Effector memory CD8-positive, alpha-beta T cell (primary cell): Measurements from ENCODE around the gene BTBD16.

Source experiments
- ATAC-seq: fragments of 150-1000 bp; cut with Tn5 transposase; replicated peaks from 2 replicates; pipeline ENCODE4 v1.10.0; 2021; ENCODE audit warnings: mild to moderate bottlenecking, moderate library complexity
- DNase-seq, 3 experiments: peaks; one replicate each; pipeline ENCODE4 v3.0.0; 2021
- H3K27ac Mint-ChIP-seq, 2 donors: one replicate each; pipeline ENCODE4 v1.8.0; 2022; ENCODE audit warnings: mild to moderate bottlenecking in 2 of 2, mixed read lengths in 2 of 2, moderate library complexity in 2 of 2
- H3K27me3 Mint-ChIP-seq, 2 donors: one replicate each; pipeline ENCODE4 v1.8.0; 2022; ENCODE audit warnings: mixed read lengths in 2 of 2
- H3K36me3 Mint-ChIP-seq: one replicate; pipeline ENCODE4 v1.8.0; 2022; ENCODE audit warnings: mild to moderate bottlenecking, moderate library complexity, mixed read lengths; ENCODE audit not compliant: insufficient read depth
- H3K4me1 Mint-ChIP-seq, 2 donors: one replicate each; pipeline ENCODE4 v1.8.0; 2022; ENCODE audit warnings: low read depth in 2 of 2, mixed read lengths in 2 of 2
- H3K4me3 Mint-ChIP-seq, 2 donors: one replicate each; pipeline ENCODE4 v1.8.0; 2022; ENCODE audit warnings: mild to moderate bottlenecking in 2 of 2, mixed read lengths in 2 of 2, moderate library complexity in 2 of 2
- H3K9me3 Mint-ChIP-seq, 2 donors: one replicate each; pipeline ENCODE4 v1.8.0; 2022; ENCODE audit warnings: mixed read lengths in 2 of 2

The BTBD16 gene

DNA sequence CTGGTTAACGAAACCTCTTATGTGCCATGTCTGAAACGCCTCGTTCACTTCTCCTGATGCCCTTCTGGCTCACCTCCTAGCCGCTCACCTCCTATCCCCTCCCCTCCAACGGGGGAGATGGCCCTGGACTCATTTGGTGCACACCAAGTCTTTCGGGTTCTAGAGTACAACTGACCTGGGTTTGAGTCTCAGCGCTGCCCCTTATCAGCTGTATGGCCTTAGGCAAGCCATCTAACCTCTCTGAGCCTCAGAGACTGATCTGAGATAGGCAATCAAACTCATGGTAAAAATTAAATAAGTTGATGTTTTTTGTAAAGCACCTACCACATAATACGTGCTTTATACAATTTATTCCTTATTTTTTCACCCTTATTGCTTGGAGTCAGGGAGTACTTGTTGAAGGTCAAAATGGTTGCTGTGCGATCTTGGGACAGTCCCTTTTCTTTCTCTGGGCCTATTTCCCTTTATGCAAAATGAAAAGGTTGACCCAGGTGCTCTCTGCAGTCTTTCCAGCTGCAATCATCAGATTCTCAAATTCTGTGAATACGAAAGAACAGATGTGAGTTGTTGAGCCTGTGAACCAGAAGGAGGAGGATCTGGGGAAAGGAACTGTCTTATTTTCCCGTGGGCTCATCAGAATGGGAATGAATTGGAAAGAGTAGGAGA is 72.2 kb downstream of the BTBD16 start:
- DNase-seq, result no peak
- peaks cover 2% of the 10 kb centered on the region for H3K36me3 Mint-ChIP-seq
- no peak overlapping the region for H3K4me3 Mint-ChIP-seq
- H3K27me3 Mint-ChIP-seq, result peaks cover 0 to 4% of the 10 kb centered on the region in 2 donors
- no peak for ATAC-seq
- peaks cover 2 to 5% of the 10 kb centered on the region in 2 donors for H3K4me1 Mint-ChIP-seq
- H3K9me3 Mint-ChIP-seq, result no peaks in the 10 kb centered on the region
- H3K27ac Mint-ChIP-seq, result no peak overlapping the region

DNA sequence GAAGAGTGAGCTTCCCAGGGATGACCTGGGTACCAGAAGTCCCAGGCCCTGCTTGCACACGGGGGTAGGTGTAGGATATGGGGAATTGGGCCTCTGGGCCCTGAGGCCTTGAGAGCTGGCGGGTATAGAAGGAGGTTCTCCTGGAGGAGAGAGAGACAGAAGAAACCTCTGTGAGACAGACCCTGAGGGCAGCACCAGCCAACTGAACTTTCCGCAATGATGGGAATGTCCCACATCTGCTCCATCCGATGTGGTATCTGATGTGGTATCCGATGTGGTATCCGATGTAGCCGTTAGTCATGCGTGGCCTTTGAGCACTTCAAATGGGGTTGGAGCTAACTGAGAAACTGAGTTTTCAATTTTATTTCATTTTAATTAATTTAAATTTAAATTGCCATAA is 72.8 kb downstream of the BTBD16 start:
- Mint-ChIP-seq H3K9me3 (no peaks in the 10 kb centered on the region), H3K4me1 (peaks cover 4 to 5% of the 10 kb centered on the region in 2 donors), H3K27ac (no peak overlapping the region), H3K4me3 (peak overlapping the region in 1 of 2 donors; percentile 41), H3K27me3 (no peaks in the 10 kb centered on the region), H3K36me3 (peaks cover 2% of the 10 kb centered on the region)
- ATAC-seq (no peak), DNase-seq (no peak)

GRCh38 chr10:122344741-122345258 is 73.7 kb downstream of the BTBD16 start:
- H3K4me1 Mint-ChIP-seq, result peaks cover 4 to 5% of the 10 kb centered on the region in 2 donors
- no peaks in the 10 kb centered on the region for H3K36me3 Mint-ChIP-seq
- no peaks in the 10 kb centered on the region for H3K27me3 Mint-ChIP-seq
- ATAC-seq (no peak), DNase-seq (no peak)
- H3K9me3 Mint-ChIP-seq, result no peaks in the 10 kb centered on the region
- no peak overlapping the region for H3K4me3 Mint-ChIP-seq
- no peak overlapping the region for H3K27ac Mint-ChIP-seq

DNA sequence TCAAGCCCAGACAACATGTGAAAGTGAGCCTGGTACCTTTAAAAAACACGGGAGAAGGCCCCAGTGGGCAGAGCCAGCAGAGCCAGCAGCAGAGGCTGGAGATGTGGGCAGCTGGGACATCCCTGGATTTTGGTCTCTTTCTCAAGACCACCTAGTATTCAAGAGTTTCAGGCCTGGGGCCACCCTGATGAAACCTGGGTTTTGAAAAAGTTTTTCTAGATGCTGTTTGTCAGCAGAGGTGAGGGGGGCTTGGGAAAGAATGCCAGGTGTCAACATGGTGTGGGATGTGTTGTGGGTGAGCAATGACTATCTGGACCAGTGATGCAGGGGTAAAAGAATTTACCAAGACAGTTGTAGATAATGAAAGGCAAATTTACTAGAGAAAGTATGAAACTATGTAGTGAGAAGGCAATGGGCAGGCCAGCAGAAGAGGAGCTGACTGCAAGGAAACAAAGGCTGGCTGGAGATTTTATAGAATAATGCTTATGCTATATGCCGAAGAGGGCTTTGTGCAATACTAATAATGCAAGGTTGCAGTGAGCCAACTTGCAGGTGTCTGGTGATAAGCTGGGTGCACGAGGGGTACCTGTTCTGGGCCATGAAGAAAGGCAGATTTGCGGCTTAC is 75.3 kb downstream of the BTBD16 start:
- peak overlapping the region in 1 of 2 donors; percentile 45 for H3K27ac Mint-ChIP-seq
- H3K4me3 Mint-ChIP-seq, result no peak overlapping the region
- ATAC-seq (no peak), DNase-seq (no peak)
- no peaks in the 10 kb centered on the region for H3K36me3 Mint-ChIP-seq
- H3K27me3 Mint-ChIP-seq, result peaks cover 10 to 11% of the 10 kb centered on the region in 2 donors
- peaks cover 4 to 5% of the 10 kb centered on the region in 2 donors for H3K4me1 Mint-ChIP-seq
- H3K9me3 Mint-ChIP-seq, result no peaks in the 10 kb centered on the region

DNA sequence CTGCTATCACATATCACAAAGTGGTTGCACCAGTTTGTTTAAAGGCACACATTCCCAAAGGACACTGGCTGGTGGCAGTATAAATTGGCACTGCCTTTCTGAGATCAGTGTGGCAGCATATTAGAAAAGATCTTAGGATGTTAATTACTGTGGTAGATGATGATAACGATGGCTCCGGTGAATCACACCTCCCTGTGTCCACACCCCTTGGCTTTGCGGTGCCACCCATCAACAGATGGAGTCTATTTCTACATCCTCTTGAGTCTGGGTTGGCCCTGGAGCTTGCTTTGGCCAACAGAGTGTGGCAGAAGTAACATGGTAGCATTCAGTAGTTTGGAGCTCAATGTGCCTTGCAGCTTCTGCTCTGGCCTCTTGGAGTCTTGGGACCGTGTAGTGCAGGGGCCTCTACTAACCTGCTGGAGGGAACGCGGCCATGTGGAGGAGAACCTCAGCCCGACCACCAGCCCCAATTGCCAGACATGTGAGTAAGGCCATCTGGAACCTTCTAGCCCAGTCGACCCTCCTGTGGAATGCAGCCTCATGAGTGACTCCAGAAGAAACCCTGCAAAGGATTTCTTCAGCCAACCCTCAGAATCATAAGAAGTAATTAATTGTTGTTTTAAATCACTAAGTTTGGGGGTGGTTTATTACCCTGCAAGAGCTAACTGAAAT is 76.2 kb downstream of the BTBD16 start:
- H3K4me1 Mint-ChIP-seq, result peaks cover 2 to 5% of the 10 kb centered on the region in 2 donors
- H3K36me3 Mint-ChIP-seq, result no peaks in the 10 kb centered on the region
- peak overlapping the region in 1 of 2 donors; percentile 45 for H3K27ac Mint-ChIP-seq
- DNase-seq (no peak), ATAC-seq (no peak)
- no peak overlapping the region for H3K4me3 Mint-ChIP-seq
- H3K27me3 Mint-ChIP-seq, result peaks cover 11 to 20% of the 10 kb centered on the region in 2 donors
- H3K9me3 Mint-ChIP-seq, result no peaks in the 10 kb centered on the region

- DNase-seq (no peak), ATAC-seq (no peak)
- no peak overlapping the region for H3K4me3 Mint-ChIP-seq
- no peaks in the 10 kb centered on the region for H3K36me3 Mint-ChIP-seq
- H3K9me3 Mint-ChIP-seq, result no peaks in the 10 kb centered on the region
- H3K4me1 Mint-ChIP-seq, result peaks cover 0 to 2% of the 10 kb centered on the region in 2 donors
- peaks cover 11 to 27% of the 10 kb centered on the region in 2 donors for H3K27me3 Mint-ChIP-seq
- H3K27ac Mint-ChIP-seq, result no peak overlapping the region
Observed at GRCh38 chr10:122348512-122348911, 77.4 kb downstream of the BTBD16 start.

DNA sequence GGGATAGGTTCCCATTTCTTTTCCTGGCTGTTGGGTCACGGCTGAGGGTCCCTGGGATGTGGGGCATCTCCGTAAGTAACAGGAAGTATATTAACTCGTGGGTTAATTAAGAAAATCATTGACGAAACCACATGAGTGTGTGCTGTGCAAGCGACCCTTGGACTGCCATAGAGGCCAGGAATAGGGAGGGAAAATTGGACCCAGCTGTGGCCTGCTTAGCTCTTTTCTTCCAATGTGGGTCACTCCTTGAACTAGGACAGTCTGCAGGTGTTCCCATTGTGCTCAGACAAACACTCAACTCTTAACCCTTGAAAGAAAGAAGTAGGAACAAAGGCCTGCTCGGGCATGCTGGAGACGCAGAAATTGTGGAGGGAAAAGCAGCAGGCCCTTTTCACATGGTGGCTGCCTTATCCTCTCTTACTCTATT is 77.9 kb downstream of the BTBD16 start:
- Mint-ChIP-seq H3K36me3 (no peaks in the 10 kb centered on the region), H3K27me3 (peaks cover 11 to 31% of the 10 kb centered on the region in 2 donors), H3K27ac (no peak overlapping the region), H3K4me1 (peaks cover 0 to 2% of the 10 kb centered on the region in 2 donors), H3K4me3 (no peak overlapping the region), H3K9me3 (no peaks in the 10 kb centered on the region)
- no peak for DNase-seq
- ATAC-seq, result no peak

DNA sequence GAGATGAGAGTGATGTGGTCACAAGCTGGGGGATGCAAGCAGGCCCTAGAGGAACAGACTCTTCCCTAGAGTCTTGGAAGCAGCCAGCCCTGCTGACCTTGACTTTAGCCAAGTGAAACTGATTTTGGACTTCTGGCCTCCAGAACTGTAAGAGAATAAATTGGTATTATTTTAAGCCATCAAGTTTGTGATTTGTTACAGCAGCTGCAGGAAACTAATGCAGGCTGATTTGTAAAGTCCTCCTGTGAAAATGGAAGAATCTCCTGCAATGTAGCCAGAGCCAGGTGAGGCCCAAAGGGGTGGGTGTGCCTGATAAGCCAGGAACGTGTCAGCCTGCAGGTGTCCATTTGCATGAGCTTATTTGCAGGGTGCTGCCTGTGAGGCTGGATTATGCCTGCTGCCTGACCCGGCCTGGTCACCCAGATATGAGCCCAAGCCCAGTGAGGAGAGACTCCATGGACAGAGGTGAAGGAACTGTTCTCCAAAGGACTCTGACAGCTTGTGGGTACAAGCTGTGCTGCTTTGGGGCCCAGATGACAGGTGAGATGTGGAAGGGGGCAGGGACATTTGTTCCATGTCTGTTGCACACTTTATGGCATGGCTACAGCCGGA is 78.8 kb downstream of the BTBD16 start:
- H3K4me1 Mint-ChIP-seq, result peaks cover 0 to 2% of the 10 kb centered on the region in 2 donors
- H3K36me3 Mint-ChIP-seq, result no peaks in the 10 kb centered on the region
- no peak overlapping the region for H3K27ac Mint-ChIP-seq
- H3K27me3 Mint-ChIP-seq, result peaks cover 11 to 35% of the 10 kb centered on the region in 2 donors
- DNase-seq (no peak), ATAC-seq (no peak)
- no peaks in the 10 kb centered on the region for H3K9me3 Mint-ChIP-seq
- no peak overlapping the region for H3K4me3 Mint-ChIP-seq

GRCh38 chr10:122350893-122351292 is 79.8 kb downstream of the BTBD16 start:
- Mint-ChIP-seq H3K36me3 (no peaks in the 10 kb centered on the region), H3K27ac (peak overlapping the region in 1 of 2 donors; percentile 29), H3K27me3 (peaks cover 11 to 35% of the 10 kb centered on the region in 2 donors), H3K4me1 (peaks cover 0 to 2% of the 10 kb centered on the region in 2 donors), H3K9me3 (no peaks in the 10 kb centered on the region), H3K4me3 (no peak overlapping the region)
- ATAC-seq, result no peak
- DNase-seq, result no peak

DNA sequence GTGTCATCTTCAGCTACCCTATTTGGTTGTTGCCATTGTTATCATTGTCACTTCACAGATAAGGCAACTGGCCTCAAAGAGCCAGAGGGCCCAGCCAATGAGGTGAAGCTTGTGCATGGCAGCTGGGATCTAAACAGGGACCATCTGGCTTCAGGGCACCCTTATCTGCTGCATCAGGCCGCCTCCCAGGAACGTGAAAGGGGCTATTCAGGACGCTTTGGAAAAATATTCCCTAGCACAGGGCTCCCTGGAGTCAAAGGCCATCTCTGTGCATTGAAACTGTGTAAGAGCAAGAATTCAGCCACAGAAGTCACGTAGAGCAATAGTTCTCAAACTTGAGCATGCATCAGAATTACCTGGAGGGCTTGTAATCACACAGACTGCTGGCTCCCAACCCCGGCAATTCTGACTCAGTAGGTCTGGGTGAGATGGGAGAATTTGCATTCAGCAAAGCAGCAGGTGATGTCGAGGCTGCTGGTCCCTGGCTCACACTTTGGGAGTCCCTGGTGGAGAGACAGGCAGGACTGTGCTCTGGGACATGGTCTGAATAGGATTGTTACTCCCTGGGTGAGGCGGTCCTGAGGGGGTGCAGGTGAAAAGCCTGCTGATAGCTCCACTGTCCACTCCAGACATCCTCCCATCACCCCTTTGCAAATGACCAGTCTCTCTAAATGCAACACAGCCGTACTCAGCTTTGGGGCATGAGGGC is 81.9 kb downstream of the BTBD16 start:
- DNase-seq (no peak), ATAC-seq (no peak)
- H3K27ac Mint-ChIP-seq, result peak overlapping the region in 1 of 2 donors; percentile 57
- no peak overlapping the region for H3K4me3 Mint-ChIP-seq
- no peaks in the 10 kb centered on the region for H3K9me3 Mint-ChIP-seq
- peaks cover 0 to 2% of the 10 kb centered on the region in 2 donors for H3K4me1 Mint-ChIP-seq
- no peaks in the 10 kb centered on the region for H3K36me3 Mint-ChIP-seq
- peaks cover 11 to 42% of the 10 kb centered on the region in 2 donors for H3K27me3 Mint-ChIP-seq

DNA sequence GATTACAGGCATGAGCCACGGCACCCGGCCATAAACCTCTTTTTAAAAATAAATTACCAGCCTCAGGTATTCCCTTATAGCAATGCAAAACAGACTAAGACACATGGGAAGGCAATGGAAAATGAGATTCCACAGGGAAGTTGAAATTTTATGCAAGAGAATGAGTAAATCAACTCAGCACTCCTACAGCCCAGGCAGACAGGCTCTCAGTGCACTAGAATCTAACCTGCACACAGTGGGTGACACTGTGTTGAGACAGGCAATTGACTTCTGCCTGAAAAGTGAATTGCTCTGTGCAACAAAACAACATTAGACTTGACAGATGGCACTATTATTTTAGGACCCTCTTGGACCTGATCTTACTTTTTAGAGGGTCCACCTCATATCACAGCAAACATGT is 83.3 kb downstream of the BTBD16 start:
- no peak for ATAC-seq
- H3K4me3 Mint-ChIP-seq, result no peak overlapping the region
- no peak for DNase-seq
- H3K27ac Mint-ChIP-seq, result no peak overlapping the region
- H3K36me3 Mint-ChIP-seq, result no peaks in the 10 kb centered on the region
- H3K4me1 Mint-ChIP-seq, result no peaks in the 10 kb centered on the region
- peaks cover 11 to 42% of the 10 kb centered on the region in 2 donors for H3K27me3 Mint-ChIP-seq
- H3K9me3 Mint-ChIP-seq, result peaks cover 0 to 9% of the 10 kb centered on the region in 2 donors

GRCh38 chr10:122357685-122358084 is 86.6 kb downstream of the BTBD16 start:
- Mint-ChIP-seq H3K4me3 (no peak overlapping the region), H3K27me3 (peaks cover 0 to 20% of the 10 kb centered on the region in 2 donors), H3K9me3 (peaks cover 0 to 9% of the 10 kb centered on the region in 2 donors), H3K27ac (no peak overlapping the region), H3K4me1 (no peaks in the 10 kb centered on the region), H3K36me3 (no peaks in the 10 kb centered on the region)
- ATAC-seq (no peak), DNase-seq (no peak)

- Mint-ChIP-seq H3K4me3 (no peak overlapping the region), H3K4me1 (no peaks in the 10 kb centered on the region), H3K36me3 (no peaks in the 10 kb centered on the region), H3K27ac (no peak overlapping the region), H3K27me3 (peaks cover 0 to 7% of the 10 kb centered on the region in 2 donors), H3K9me3 (peaks cover 0 to 9% of the 10 kb centered on the region in 2 donors)
- no peak for DNase-seq
- ATAC-seq, result no peak
Observed at GRCh38 chr10:122359621-122360020, 88.5 kb downstream of the BTBD16 start.
